GM12878 (cell line): ENCODE data around the gene NEK11. TPM values are rescaled to one million over a fixed set of nuclear protein-coding genes. Genes with fewer than 3 reads are reported as not detected.

Experiments
- polyA plus RNA-seq, 11 experiments: library from polyadenylated mRNA; depleted of rRNA in 4 of 11; unstranded in 6 of 11; stranded (reverse) in 5 of 11; fragments of >200 nt; fragmentation: Nextera tagmentation in 4 of 11; fragmentation: Illumina TruSeq in 1 of 11; extraction: Ambion mirVana in 4 of 11; extraction: Trizol in 1 of 11; gene quantifications; 1 replicate in 1 of 11; 2 replicates in 10 of 11; pipeline versions ENCODE4 v1.2.1 to v1.2.3, GENCODE V29; 2011 to 2016; ENCODE audit warnings: inconsistent platforms in 2 of 11, missing spikeins in 2 of 11, low read depth in 1 of 11
- small RNA-seq: library from RNA; depleted of rRNA; stranded (forward); fragments of <200 nt; gene quantifications from one replicate; pipeline ENCODE3, GENCODE V24; 2014
- total RNA-seq, 4 experiments: library from RNA; depleted of rRNA in 3 of 4; stranded (reverse); fragments of >200 nt in 3 of 4; fragmentation: Illumina TruSeq in 1 of 4; extraction: Trizol in 1 of 4; gene quantifications; 2 replicates each; pipeline versions ENCODE4 v1.2.1 to v1.2.3, GENCODE V29; 2013 to 2021

NEK11 gene
- total and polyA plus RNA-seq, 10 of the 15 experiments (the other 5 are each of a cell fraction or from before 2014, with no cell fraction given) = 0.05 to 0.94 (median 0.36) TPM; not detected in 1

Small RNAs within 50 kb of the gene (small RNA-seq; reads per million reads assigned to genes)
- gene RNU6-726P = not detected

Other genes starting within 250 kb of the NEK11 start
- 43.9 and 52.9 TPM in 2 replicates for gene ATP2C1, start 132.8 kb upstream of the NEK11 start, total RNA-seq (2014; rRNA removed)
- 67.7 and 70.5 TPM in 2 replicates for gene ATP2C1, start 132.8 kb upstream of the NEK11 start, total RNA-seq (2014; rRNA removed; fragmentation: Illumina TruSeq; extraction: Trizol)
- gene ATP2C1, start 132.8 kb upstream of the NEK11 start, total RNA-seq (2021) = 60.2 and 62.2 TPM in 2 replicates
- gene ATP2C1, start 132.8 kb upstream of the NEK11 start, polyA plus RNA-seq (2011; rRNA removed) = 116 and 178 TPM in 2 replicates
- gene ATP2C1, start 132.8 kb upstream of the NEK11 start, polyA plus RNA-seq (2014; fragmentation: Illumina TruSeq; extraction: Trizol) = 50.4 and 61.7 TPM in 2 replicates
- gene ATP2C1, start 132.8 kb upstream of the NEK11 start, polyA plus RNA-seq (2014; fragmentation: Nextera tagmentation; extraction: Ambion mirVana) = 10 to 100 TPM; 20.6 to 21.0 TPM
- 35.4 and 48.3 TPM in 2 replicates for gene ATP2C1, start 132.8 kb upstream of the NEK11 start, polyA plus RNA-seq (2014; rRNA removed)
- gene ATP2C1, start 132.8 kb upstream of the NEK11 start, polyA plus RNA-seq (2016; fragmentation: Nextera tagmentation; extraction: Ambion mirVana) = 10 to 100 TPM; 59.8 to 64.6 TPM
- gene ASTE1, start 52 bp upstream of the NEK11 start, total RNA-seq (2014; rRNA removed) = 7.3 and 7.7 TPM in 2 replicates
- gene ASTE1, start 52 bp upstream of the NEK11 start, total RNA-seq (2014; rRNA removed; fragmentation: Illumina TruSeq; extraction: Trizol) = 7.0 and 8.8 TPM in 2 replicates
- gene ASTE1, start 52 bp upstream of the NEK11 start, total RNA-seq (2021) = 6.0 and 6.1 TPM in 2 replicates
- 8.4 and 11.3 TPM in 2 replicates for gene ASTE1, start 52 bp upstream of the NEK11 start, polyA plus RNA-seq (2011; rRNA removed)
- 8.2 and 9.3 TPM in 2 replicates for gene ASTE1, start 52 bp upstream of the NEK11 start, polyA plus RNA-seq (2014; fragmentation: Illumina TruSeq; extraction: Trizol)
- gene ASTE1, start 52 bp upstream of the NEK11 start, polyA plus RNA-seq (2014; fragmentation: Nextera tagmentation; extraction: Ambion mirVana) = 10 to 100 TPM in 1 of 2 experiments, 1 to 10 TPM in 1; 8.2 to 12.0 TPM
- 4.1 and 5.1 TPM in 2 replicates for gene ASTE1, start 52 bp upstream of the NEK11 start, polyA plus RNA-seq (2014; rRNA removed)
- gene ASTE1, start 52 bp upstream of the NEK11 start, polyA plus RNA-seq (2016; fragmentation: Nextera tagmentation; extraction: Ambion mirVana) = 10 to 100 TPM in 1 of 2 experiments, 1 to 10 TPM in 1; 7.5 to 10.5 TPM